Fibroblast of lung (primary cell): ENCODE data around the gene FAM193A. TPM values are rescaled to one million over a fixed set of nuclear protein-coding genes. Genes with fewer than 3 reads are reported as not detected.

Source experiments
- DNase-seq, 2 donors: peaks; one replicate each; pipeline versions ENCODE4 v3.0.0 to v3.0.0-alpha.2; 2010; ENCODE audit warnings: low read depth in 2 of 2
- H2AFZ ChIP-seq: 2 replicates; pipeline ENCODE4 v1.5.1; 2012; ENCODE audit warnings: low read length, control low read depth, inconsistent platforms
- H3K27ac ChIP-seq: 2 replicates; pipeline ENCODE4 v1.5.1; 2011; ENCODE audit warnings: low read length, control low read depth; ENCODE audit not compliant: insufficient read depth
- H3K27me3 ChIP-seq: 2 replicates; pipeline ENCODE4 v1.5.1; 2011; ENCODE audit warnings: mild to moderate bottlenecking, low read length; ENCODE audit not compliant: control insufficient read depth, insufficient read depth
- H3K36me3 ChIP-seq: 2 replicates; pipeline ENCODE4 v1.5.1; 2011; ENCODE audit warnings: low read length; ENCODE audit not compliant: control insufficient read depth, insufficient read depth
- H3K4me1 ChIP-seq: 2 replicates; pipeline ENCODE4 v1.5.1; 2011; ENCODE audit warnings: low read length; ENCODE audit not compliant: control insufficient read depth, insufficient read depth; ENCODE audit errors: extremely low read depth
- H3K4me2 ChIP-seq: 2 replicates; pipeline ENCODE4 v1.5.1; 2011; ENCODE audit warnings: low read length, control low read depth; ENCODE audit not compliant: insufficient read depth; ENCODE audit errors: extremely low read depth
- H3K4me3 ChIP-seq, 4 experiments: fragments of 200-600 bp in 1 of 4; sonication (generic) in 1 of 4; replicated peaks in 1 of 4; 2 replicates each; pipeline ENCODE4 v1.5.1; 2011 to 2016; ENCODE audit warnings: low read length in 4 of 4, low read depth in 3 of 4, mild to moderate bottlenecking in 3 of 4, control low read depth in 2 of 4, inconsistent platforms in 1 of 4, mixed read lengths in 1 of 4; ENCODE audit not compliant: insufficient read depth in 1 of 4; ENCODE audit errors: control extremely low read depth in 1 of 4
- H3K79me2 ChIP-seq: 2 replicates; pipeline ENCODE4 v1.5.1; 2012; ENCODE audit warnings: mild to moderate bottlenecking, low read length, inconsistent platforms; ENCODE audit not compliant: control insufficient read depth, insufficient read depth
- H3K9ac ChIP-seq: 2 replicates; pipeline ENCODE4 v1.5.1; 2011; ENCODE audit warnings: mild to moderate bottlenecking, low read length, control low read depth; ENCODE audit not compliant: insufficient read depth
- H3K9me3 ChIP-seq: 2 replicates; pipeline ENCODE4 v1.5.1; 2012; ENCODE audit warnings: low read depth, low read length; ENCODE audit not compliant: control insufficient read depth, insufficient read depth
- H4K20me1 ChIP-seq: 2 replicates; pipeline ENCODE4 v1.5.1; 2011; ENCODE audit warnings: low read length; ENCODE audit not compliant: control insufficient read depth, insufficient read depth; ENCODE audit errors: extremely low read depth
- CTCF ChIP-seq, 2 donors: IDR thresholded peaks in 1 of 2; conservative IDR thresholded peaks in 1 of 2; 1 replicate in 1 of 2; 2 replicates in 1 of 2; pipeline ENCODE4 v1.5.1; 2011 to 2012; ENCODE audit warnings: low read length in 2 of 2, control low read depth in 1 of 2, inconsistent platforms in 1 of 2, low read depth in 1 of 2, mild to moderate bottlenecking in 1 of 2
- EZH2 ChIP-seq: IDR thresholded peaks from 2 replicates; pipeline ENCODE4 v1.5.1; 2012; ENCODE audit warnings: low read length, control low read depth, mild to moderate bottlenecking; ENCODE audit errors: missing control alignments
- polyA plus RNA-seq, 2 donors: library from polyadenylated mRNA; depleted of rRNA in 1 of 2; stranded (reverse) in 1 of 2; unstranded in 1 of 2; fragments of >200 nt; gene quantifications; 2 replicates each; pipeline ENCODE4 v1.2.1, GENCODE V29; 2011 to 2012; ENCODE audit warnings: missing spikeins in 1 of 2
- total RNA-seq: library from RNA; depleted of rRNA; stranded (reverse); fragments of >200 nt; gene quantifications from 2 replicates; pipeline ENCODE4 v1.2.1, GENCODE V29; 2014

The FAM193A gene
- total and polyA plus RNA-seq, 2 donors (not counting 1 experiment from before 2014, with no cell fraction given), result 5.6 to 10.9 TPM

- Histone ChIP-seq H3K9me3 (no peaks in the 10 kb centered on the region), H3K4me1 (no peaks in the 10 kb centered on the region), H3K27ac (no peak overlapping the region), H3K4me3 (no peak overlapping the region), H3K4me2 (no peak overlapping the region), H3K9ac (no peak overlapping the region), H2AFZ (no peak overlapping the region), H3K79me2 (peaks cover 89% of the 10 kb centered on the region), H4K20me1 (peaks cover 2% of the 10 kb centered on the region), H3K27me3 (no peaks in the 10 kb centered on the region), H3K36me3 (peaks cover 2% of the 10 kb centered on the region)
- TF ChIP-seq CTCF (conservative IDR thresholded peaks at IDR 0.05 in 1 of 2, IDR thresholded peaks at IDR 0.05 in 1 of 2; ENCODE audit: low read depth in 1 of 2, low read length in 2 of 2) (no peak), EZH2 (no peak)
- no peak for DNase-seq
Observed at GRCh38 chr4:2574863-2575262, 38.4 kb downstream of the FAM193A start.

- DNase-seq, result no peak
- H3K4me1 ChIP-seq, result no peaks in the 10 kb centered on the region
- H3K79me2 ChIP-seq, result peaks cover 84% of the 10 kb centered on the region
- TF ChIP-seq EZH2 (no peak), CTCF (conservative IDR thresholded peaks at IDR 0.05 in 1 of 2, IDR thresholded peaks at IDR 0.05 in 1 of 2; ENCODE audit: low read depth in 1 of 2, low read length in 2 of 2) (no peak)
- H3K9ac ChIP-seq, result no peak overlapping the region
- no peaks in the 10 kb centered on the region for H3K9me3 ChIP-seq
- no peak overlapping the region for H3K4me3 ChIP-seq
- H3K27ac ChIP-seq, result no peak overlapping the region
- H3K27me3 ChIP-seq, result no peaks in the 10 kb centered on the region
- peaks cover 2% of the 10 kb centered on the region for H3K36me3 ChIP-seq
- H2AFZ ChIP-seq, result no peak overlapping the region
- H3K4me2 ChIP-seq, result no peak overlapping the region
- peaks cover 2% of the 10 kb centered on the region for H4K20me1 ChIP-seq
Observed at GRCh38 chr4:2576290-2576689, 39.8 kb downstream of the FAM193A start.

- Histone ChIP-seq H4K20me1 (peaks cover 2% of the 10 kb centered on the region), H2AFZ (no peak overlapping the region), H3K79me2 (peaks cover 83% of the 10 kb centered on the region), H3K4me2 (no peak overlapping the region), H3K27me3 (no peaks in the 10 kb centered on the region), H3K4me1 (no peaks in the 10 kb centered on the region), H3K36me3 (peaks cover 2% of the 10 kb centered on the region), H3K27ac (no peak overlapping the region), H3K9me3 (no peaks in the 10 kb centered on the region), H3K4me3 (no peak overlapping the region), H3K9ac (no peak overlapping the region)
- TF ChIP-seq EZH2 (no peak), CTCF (conservative IDR thresholded peaks at IDR 0.05 in 1 of 2, IDR thresholded peaks at IDR 0.05 in 1 of 2; ENCODE audit: low read depth in 1 of 2, low read length in 2 of 2) (no peak)
- no peak for DNase-seq
Observed at GRCh38 chr4:2578106-2578505, 41.7 kb downstream of the FAM193A start.
